Lower lobe of right lung (tissue), 2 donors: ENCODE results near the gene FDX2. TPM values are rescaled to one million over a fixed set of nuclear protein-coding genes. Genes with fewer than 3 reads are reported as not detected.

Source experiments
- ATAC-seq, 2 donors: fragments of 200-7000 bp; cut with Tn5 transposase; one replicate each; pipeline ENCODE4 v1.9.1; 2020 to 2022; ENCODE audit warnings: mild to moderate bottlenecking in 2 of 2, moderate library complexity in 2 of 2
- DNase-seq: peaks from one replicate; pipeline ENCODE4 v3.0.0-alpha.2; 2020
- H3K27ac ChIP-seq: fragments of 200-600 bp; one replicate; pipeline ENCODE4 v1.8.0; 2022
- H3K27me3 ChIP-seq: fragments of 200-600 bp; one replicate; pipeline ENCODE4 v1.8.0; 2022; ENCODE audit warnings: low read depth
- H3K36me3 ChIP-seq: fragments of 200-600 bp; one replicate; pipeline ENCODE4 v1.8.0; 2022; ENCODE audit warnings: mild to moderate bottlenecking
- H3K4me1 ChIP-seq: fragments of 200-600 bp; one replicate; pipeline ENCODE4 v1.8.0; 2022
- H3K4me3 ChIP-seq: fragments of 200-600 bp; one replicate; pipeline ENCODE4 v1.8.0; 2022; ENCODE audit warnings: mild to moderate bottlenecking
- H3K9me3 ChIP-seq: fragments of 200-600 bp; one replicate; pipeline ENCODE4 v1.8.0; 2022
- CTCF ChIP-seq: fragments of 200-600 bp; IDR thresholded peaks from one replicate; pipeline ENCODE4 v1.8.0; 2022; ENCODE audit warnings: antibody characterized with exemption, mild to moderate bottlenecking
- intact Hi-C: fragments of 100-400 bp; cut with DNase I; formaldehyde crosslinking; loops from one replicate; pipeline ENCODE4 v1.11.0; 2022
- total RNA-seq: library from RNA; stranded (reverse); fragmentation: NEBNext Ultra II Directional; extraction: Animal tissue kit (Norgen Biotek cat#: 25700); gene quantifications from one replicate; pipeline ENCODE4 v1.2.1, GENCODE V29; 2021
- donor health status: DM: no; HTN: yes; CAD: no; lungs with severe emphysema.

The FDX2 gene
- total RNA-seq, 1 donor from 2014 or later: 16.8 TPM

DNA sequence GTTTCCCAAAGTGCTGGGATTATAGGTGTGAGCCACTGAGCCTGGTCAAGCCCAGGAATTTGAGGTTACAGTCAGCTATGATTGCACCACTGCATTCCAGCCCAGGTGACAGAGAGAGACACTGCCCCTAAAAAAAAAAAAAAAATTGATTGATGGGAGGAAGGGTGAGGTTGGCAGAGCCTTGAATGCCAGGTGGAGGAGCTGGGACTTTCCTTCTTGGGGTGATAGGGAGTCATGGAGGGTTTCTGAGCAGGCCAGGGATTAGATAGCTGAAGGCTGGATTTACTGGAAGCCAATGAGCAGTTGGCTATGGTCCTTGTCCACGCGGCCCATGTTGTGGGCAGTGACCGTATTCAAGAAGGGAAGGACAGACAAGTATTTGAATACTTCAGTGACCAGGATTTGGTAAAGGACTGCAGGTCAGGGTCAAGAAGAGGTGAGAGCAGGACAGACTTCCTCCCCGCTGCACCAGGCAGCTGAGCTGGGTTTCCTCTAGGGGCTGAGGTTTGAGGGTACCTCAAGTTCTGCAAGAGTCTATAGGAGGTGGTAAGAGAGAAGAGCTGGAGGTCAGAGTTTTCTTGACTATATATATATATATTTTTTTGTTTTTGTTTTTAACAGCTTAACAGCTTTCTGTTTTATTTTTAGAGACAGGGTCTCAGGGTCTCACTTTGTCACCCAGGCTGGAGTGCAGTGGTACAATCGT lies 35.9 kb downstream of the FDX2 start:
- TF ChIP-seq CTCF: no peak
- no peaks in the 10 kb centered on the region for H3K9me3 ChIP-seq
- ATAC-seq: peak in 1 of 2 donors; percentile 1
- peaks cover 58% of the 10 kb centered on the region for H3K4me1 ChIP-seq
- intact Hi-C loops: no loop called here
- no peak overlapping the region for H3K27ac ChIP-seq
- no peak for DNase-seq
- peaks cover 98% of the 10 kb centered on the region for H3K36me3 ChIP-seq
- H3K27me3 ChIP-seq: no peaks in the 10 kb centered on the region
- no peak overlapping the region for H3K4me3 ChIP-seq

- ATAC-seq (no peak), DNase-seq (no peak)
- Histone ChIP-seq H3K27me3 (no peaks in the 10 kb centered on the region), H3K27ac (peak overlapping the region; percentile 46), H3K36me3 (peaks cover 95% of the 10 kb centered on the region), H3K9me3 (no peaks in the 10 kb centered on the region), H3K4me1 (peaks cover 58% of the 10 kb centered on the region), H3K4me3 (no peak overlapping the region)
- intact Hi-C loops: no loop called here
- TF ChIP-seq CTCF: no peak
These were observed 36.9 kb downstream of the FDX2 start for GRCh38 chr19:10278935-10279334.

DNA sequence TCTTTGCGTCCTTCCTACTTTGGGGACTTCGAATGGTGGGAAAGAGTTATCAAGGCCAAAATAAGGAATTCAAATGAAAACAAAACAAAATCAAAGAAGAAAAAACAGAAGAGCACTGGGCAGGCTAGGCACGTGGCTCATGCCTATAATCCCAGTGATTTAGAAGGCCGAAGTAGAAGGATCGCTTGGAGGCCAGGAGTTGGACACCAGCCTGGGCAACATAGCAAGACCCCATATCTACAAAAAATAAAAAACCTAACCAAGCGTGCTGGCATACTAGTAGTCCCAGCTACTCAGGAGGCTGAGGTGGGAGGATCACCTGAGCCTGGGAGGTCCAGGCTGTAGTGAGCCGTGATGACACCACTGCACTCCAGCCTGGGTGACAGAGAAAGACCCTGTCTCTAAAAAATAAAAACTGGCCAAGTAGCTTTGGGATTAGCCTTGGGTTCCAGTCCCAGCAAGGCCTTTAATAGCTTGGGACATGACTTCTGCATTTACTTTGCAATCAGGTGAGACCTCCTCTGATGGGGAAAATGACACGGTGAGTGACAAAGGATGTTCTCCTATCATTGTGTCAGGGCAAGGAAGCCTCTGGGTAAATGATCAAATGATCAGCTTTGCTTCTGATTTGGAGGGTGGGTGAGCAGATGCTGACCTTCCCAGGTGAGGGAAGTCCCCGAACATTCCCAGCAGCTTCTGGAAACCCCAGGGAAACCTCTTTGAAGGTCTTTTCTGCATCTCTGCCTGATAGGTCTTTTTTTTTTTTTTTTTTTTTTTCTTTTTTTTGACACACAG lies 37.8 kb downstream of the FDX2 start:
- DNase-seq: no peak
- Histone ChIP-seq H3K4me3 (no peak overlapping the region), H3K27ac (peak overlapping the region; percentile 33), H3K9me3 (no peaks in the 10 kb centered on the region), H3K27me3 (no peaks in the 10 kb centered on the region), H3K4me1 (peaks cover 59% of the 10 kb centered on the region), H3K36me3 (peaks cover 86% of the 10 kb centered on the region)
- intact Hi-C loops: no loop called here
- no peak for TF ChIP-seq CTCF
- ATAC-seq: no peak

DNA sequence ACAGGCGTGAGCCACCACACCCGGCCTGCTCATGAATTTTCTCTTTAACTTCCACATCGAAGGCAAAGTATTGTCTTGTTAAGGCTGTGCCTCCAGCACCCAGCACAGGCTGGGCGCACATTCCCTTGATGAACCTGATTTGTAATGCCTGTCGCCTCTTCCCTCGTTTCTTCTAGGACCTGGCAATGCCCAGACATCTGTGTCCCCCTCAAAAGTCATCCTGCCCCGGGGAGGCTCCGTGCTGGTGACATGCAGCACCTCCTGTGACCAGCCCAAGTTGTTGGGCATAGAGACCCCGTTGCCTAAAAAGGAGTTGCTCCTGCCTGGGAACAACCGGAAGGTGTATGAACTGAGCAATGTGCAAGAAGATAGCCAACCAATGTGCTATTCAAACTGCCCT lies 41.2 kb downstream of the FDX2 start:
- no peak for ATAC-seq
- peaks cover 54% of the 10 kb centered on the region for H3K36me3 ChIP-seq
- peaks cover 80% of the 10 kb centered on the region for H3K4me1 ChIP-seq
- no peak for TF ChIP-seq CTCF
- DNase-seq: no peak
- no peaks in the 10 kb centered on the region for H3K27me3 ChIP-seq
- peak overlapping the region; percentile 60 for H3K27ac ChIP-seq
- H3K4me3 ChIP-seq: peak overlapping the region; percentile 86
- no peaks in the 10 kb centered on the region for H3K9me3 ChIP-seq
- intact Hi-C loops: loop anchor here (5.0 kb wide), 1 partner anchor 113 kb away; no protein-coding TSS in a partner anchor

DNA sequence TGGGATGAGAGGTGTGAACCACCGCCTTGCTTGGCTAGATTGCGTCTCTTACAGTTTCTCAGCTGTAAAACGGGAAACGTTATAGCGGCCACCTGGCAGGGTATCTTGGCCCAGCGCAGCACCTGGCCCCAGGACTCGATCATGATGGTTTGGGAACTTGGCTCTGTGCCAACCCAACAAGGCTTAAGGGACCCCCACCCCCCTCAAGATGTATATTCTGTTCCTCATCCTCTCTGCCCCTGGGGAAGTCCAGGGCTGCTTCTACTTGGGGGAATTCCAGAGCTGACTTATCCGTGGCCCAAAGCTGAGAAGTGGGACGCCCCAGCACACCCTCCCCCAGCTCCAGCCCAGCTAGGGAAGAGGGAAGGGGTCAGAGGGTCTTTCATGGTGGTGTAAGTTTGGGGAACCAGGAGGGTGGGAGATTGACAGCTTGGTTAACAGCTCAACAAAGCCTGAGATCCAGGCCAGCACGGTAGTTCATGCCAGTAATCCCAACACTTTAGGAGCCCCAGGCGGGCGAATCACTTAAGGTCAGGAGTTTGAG lies 44.2 kb downstream of the FDX2 start:
- Histone ChIP-seq H3K4me3 (peak overlapping the region; percentile 86), H3K27ac (peak overlapping the region; percentile 96), H3K4me1 (peaks cover 84% of the 10 kb centered on the region), H3K36me3 (peaks cover 24% of the 10 kb centered on the region), H3K9me3 (no peaks in the 10 kb centered on the region), H3K27me3 (no peaks in the 10 kb centered on the region)
- intact Hi-C loops: loop anchor here (5.0 kb wide), 1 partner anchor 116 kb away; no protein-coding TSS in a partner anchor
- no peak for DNase-seq
- no peak for TF ChIP-seq CTCF
- ATAC-seq: peak; percentile 0 to 9
